Body of pancreas (tissue), 4 donors: Measurements from ENCODE around the gene PLEKHG3.

Source experiments
- CTCF ChIP-seq, 7 experiments: fragments of 450-650 bp in 4 of 7; fragments of 200-600 bp in 3 of 7; sonication (generic) in 3 of 7; IDR thresholded peaks; one replicate each; pipeline ENCODE4 v1.5.1; 2016 to 2019; ENCODE audit warnings: antibody characterized with exemption in 7 of 7
- POLR2A ChIP-seq, 3 donors: fragments of 450-650 bp; IDR thresholded peaks; one replicate each; pipeline ENCODE4 v1.6.1; 2016; ENCODE audit warnings: antibody characterized with exemption in 3 of 3, mild to moderate bottlenecking in 2 of 3

GRCh38 chr14:64752909-64753308 is 48.7 kb downstream of the PLEKHG3 start:
- TF ChIP-seq POLR2A (IDR thresholded peaks at IDR 0.05) = no peak
- TF ChIP-seq CTCF (IDR thresholded peaks at IDR 0.05) = no peak
